HepG2 (cell line): Measurements from ENCODE around the gene HKDC1. TPM values are rescaled to one million over a fixed set of nuclear protein-coding genes. Genes with fewer than 3 reads are reported as not detected.

ENCODE experiments used
- ATAC-seq: fragments of 200-7000 bp; cut with Tn5 transposase; 3 replicates; pipeline ENCODE4 v1.9.1; 2020; ENCODE audit warnings: mild to moderate bottlenecking, moderate library complexity
- BruUV-seq: library from RNA; stranded (reverse); fragments of 400-500 nt; replicated peaks from 2 replicates; lab custom pipeline; 2021; lab: Mats Ljungman, UMichigan
- CTCF ChIA-PET: fragments of 300-600 bp; formaldehyde crosslinking; extraction: SDS; loops from one replicate; lab custom pipeline; 2021; ENCODE audit warnings: low total read pairs, inconsistent platforms, low intra/inter-chr PET ratio; lab: Yijun Ruan, JAX
- POLR2A ChIA-PET: fragments of 350-600 bp; sonication (Branson Sonifier 250); formaldehyde crosslinking; loops from one replicate; lab custom pipeline; 2020; ENCODE audit warnings: antibody characterized with exemption, inconsistent platforms; lab: Yijun Ruan, JAX
- DNase-seq: peaks from one replicate; pipeline ENCODE4 v3.0.0-alpha.2; 2015; ENCODE audit warnings: low spot score
- FAIRE-seq: peaks from 3 replicates; lab custom pipeline; 2011; peaks lifted over from hg19 to GRCh38; lab: Jason Lieb, UNC
- H2AFZ ChIP-seq: one replicate; pipeline ENCODE4 v1.6.1; 2011; ENCODE audit warnings: low read length, inconsistent platforms
- H3K27ac ChIP-seq: fragments of 300-600 bp; 3 replicates; pipeline ENCODE4 v1.8.0; 2011; ENCODE audit warnings: mixed run types, mild to moderate bottlenecking, mixed read lengths, low read length, inconsistent platforms; ENCODE audit not compliant: insufficient read depth; ENCODE audit errors: extremely low read length
- H3K27me3 ChIP-seq, 2 experiments: fragments of 200-600 bp in 1 of 2; 2 replicates in 1 of 2; 3 replicates in 1 of 2; pipeline versions ENCODE4 v1.6.0 to v1.8.0; 2011; ENCODE audit warnings: low read length in 2 of 2, mild to moderate bottlenecking in 2 of 2, moderate library complexity in 2 of 2, inconsistent platforms in 1 of 2; ENCODE audit not compliant: insufficient read depth in 2 of 2, control insufficient read depth in 1 of 2
- H3K36me3 ChIP-seq, 2 experiments: fragments of 200-600 bp in 1 of 2; replicated peaks in 1 of 2; 2 replicates in 1 of 2; 3 replicates in 1 of 2; pipeline versions ENCODE4 v1.5.1 to v1.8.0; 2011; ENCODE audit warnings: low read length in 2 of 2, inconsistent platforms in 1 of 2; ENCODE audit not compliant: insufficient read depth in 2 of 2, control insufficient read depth in 1 of 2
- H3K4me1 ChIP-seq: 2 replicates; pipeline ENCODE4 v1.5.1; 2012; ENCODE audit warnings: low read length, inconsistent platforms; ENCODE audit not compliant: insufficient read depth
- H3K4me2 ChIP-seq: 2 replicates; pipeline ENCODE4 v1.6.0; 2011; ENCODE audit warnings: low read depth, low read length, inconsistent platforms
- H3K4me3 ChIP-seq, 3 experiments: fragments of 200-600 bp in 1 of 3; sonication (generic), shearing (Covaris generic) in 1 of 3; replicated peaks in 1 of 3; 2 replicates each; pipeline ENCODE4 v1.5.1; 2011 to 2016; ENCODE audit warnings: low read length in 3 of 3, inconsistent platforms in 2 of 3, low read depth in 2 of 3, mild to moderate bottlenecking in 2 of 3, control low read depth in 1 of 3, mixed read lengths in 1 of 3; ENCODE audit not compliant: insufficient read depth in 1 of 3
- H3K79me2 ChIP-seq: one replicate; pipeline ENCODE4 v1.6.1; 2011; ENCODE audit warnings: low read length, inconsistent platforms; ENCODE audit not compliant: insufficient read depth
- H3K9ac ChIP-seq: 2 replicates; pipeline ENCODE4 v1.6.0; 2011; ENCODE audit warnings: mild to moderate bottlenecking, low read depth, low read length, inconsistent platforms; ENCODE audit not compliant: insufficient read depth
- H3K9me3 ChIP-seq: 2 replicates; pipeline ENCODE4 v1.5.1; 2012; ENCODE audit warnings: mild to moderate bottlenecking, low read length
- H4K20me1 ChIP-seq: 2 replicates; pipeline ENCODE4 v1.6.0; 2011; ENCODE audit warnings: inconsistent platforms, mild to moderate bottlenecking, low read length, moderate library complexity; ENCODE audit not compliant: insufficient read depth
- SNRNP70 ChIP-seq: fragments of 200-400 bp; formaldehyde crosslinking; IDR thresholded peaks from 2 replicates; pipeline ENCODE4 v1.6.1; 2017; ENCODE audit warnings: mild to moderate bottlenecking, low read depth, low read length, moderate library complexity
- ZBTB3 ChIP-seq: sonication (generic); formaldehyde crosslinking; IDR thresholded peaks from 2 replicates; pipeline ENCODE4 v1.4.0; 2020; ENCODE audit warnings: low read depth, mild to moderate bottlenecking, moderate library complexity, missing genetic modification reagents, borderline replicate concordance
- WGBS: methylation state at CpG from one replicate; pipeline ENCODE4 v1.1.6; 2017; ENCODE audit warnings: low lambda C conversion rate; 5-methylcytosine and 5-hydroxymethylcytosine counted together
- in situ Hi-C: cut with HindIII; loops from 2 replicates; pipeline ENCODE4 v1.10.0; 2017; ENCODE audit warnings: low pct_unique_long_range_greater_than_20kb; ENCODE audit not compliant: extremely low pct_ligation_motif_present
- intact Hi-C: fragments of 100-400 bp; cut with micrococcal nuclease; formaldehyde crosslinking; loops from one replicate; pipeline ENCODE4 v1.10.0; 2022; ENCODE audit not compliant: unreplicated experiment
- polyA plus RNA-seq, 8 experiments: library from polyadenylated mRNA; depleted of rRNA in 3 of 8; stranded (reverse) in 7 of 8; unstranded in 1 of 8; fragments of >200 nt; fragmentation: Illumina TruSeq in 4 of 8; extraction: Trizol in 4 of 8; gene quantifications; 2 replicates each; pipeline versions ENCODE4 v1.2.1 to v1.2.3, GENCODE V29; 2011 to 2016; ENCODE audit warnings: low read depth in 4 of 8, missing spikeins in 1 of 8, mixed read lengths in 1 of 8; ENCODE audit not compliant: insufficient read depth in 1 of 8
- total RNA-seq, 5 experiments: library from RNA; depleted of rRNA; stranded (reverse); fragments of >200 nt; fragmentation: Illumina TruSeq; extraction: Trizol; gene quantifications; 2 replicates each; pipeline ENCODE4 v1.2.3, GENCODE V29; 2016; ENCODE audit warnings: low read depth in 1 of 5
- TF ChIP-seq, protein P1 (sequence below): sonication (generic); formaldehyde crosslinking; IDR thresholded peaks from 2 replicates; pipeline ENCODE4 v1.4.0; 2020; ENCODE audit warnings: missing genetic modification reagents
- TF ChIP-seq, protein P2 (sequence below): sonication (generic); formaldehyde crosslinking; IDR thresholded peaks from 2 replicates; pipeline ENCODE4 v1.4.0; 2020; ENCODE audit warnings: missing genetic modification reagents, mild to moderate bottlenecking, borderline replicate concordance

Gene HKDC1
- total and polyA plus RNA-seq, 2 of the 13 experiments (the other 11 are each of a cell fraction or from before 2014, with no cell fraction given) = 8.1 to 12.4 TPM

DNA sequence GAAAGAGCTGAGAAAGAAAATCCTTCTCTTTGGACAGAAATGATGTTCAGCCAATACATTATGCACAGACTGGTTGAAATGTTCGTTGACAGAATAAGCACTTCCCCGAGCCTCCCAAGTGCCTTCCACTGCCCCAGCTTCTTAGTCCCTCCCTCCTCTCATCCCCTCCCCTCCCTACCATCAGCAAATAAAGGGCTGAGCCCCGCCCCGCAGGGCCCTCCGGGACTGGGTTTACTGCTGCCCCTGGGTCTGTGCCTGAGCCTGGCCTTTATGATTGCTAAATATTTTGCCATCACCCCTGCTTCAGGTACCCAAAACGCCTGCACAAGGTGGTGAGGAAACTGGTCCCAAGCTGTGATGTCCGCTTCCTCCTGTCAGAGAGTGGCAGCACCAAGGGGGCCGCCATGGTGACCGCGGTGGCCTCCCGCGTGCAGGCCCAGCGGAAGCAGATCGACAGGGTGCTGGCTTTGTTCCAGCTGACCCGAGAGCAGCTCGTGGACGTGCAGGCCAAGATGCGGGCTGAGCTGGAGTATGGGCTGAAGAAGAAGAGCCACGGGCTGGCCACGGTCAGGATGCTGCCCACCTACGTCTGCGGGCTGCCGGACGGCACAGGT, 28.1 kb downstream of the HKDC1 start:
- H3K27me3 ChIP-seq = no peaks in the 10 kb centered on the region
- WGBS = 94% methylated on average over 19 of the region's 24 CpGs
- ChIA-PET CTCF (no interaction called here), POLR2A (no interaction called here)
- H4K20me1 ChIP-seq = no peaks in the 10 kb centered on the region
- no peaks in the 10 kb centered on the region for H3K9me3 ChIP-seq
- no peaks in the 10 kb centered on the region for H3K79me2 ChIP-seq
- H3K27ac ChIP-seq = no peak overlapping the region
- peaks cover 3 to 11% of the 10 kb centered on the region in 2 experiments; a peak in 3 of 5 replicates for H3K36me3 ChIP-seq
- no peak for FAIRE-seq
- intact Hi-C loops (no loop called here), in situ Hi-C loops (no loop called here)
- no peak for ATAC-seq
- no peaks in the 10 kb centered on the region for H3K4me1 ChIP-seq
- no peak overlapping the region for H3K4me2 ChIP-seq
- TF ChIP-seq, protein P1, sequence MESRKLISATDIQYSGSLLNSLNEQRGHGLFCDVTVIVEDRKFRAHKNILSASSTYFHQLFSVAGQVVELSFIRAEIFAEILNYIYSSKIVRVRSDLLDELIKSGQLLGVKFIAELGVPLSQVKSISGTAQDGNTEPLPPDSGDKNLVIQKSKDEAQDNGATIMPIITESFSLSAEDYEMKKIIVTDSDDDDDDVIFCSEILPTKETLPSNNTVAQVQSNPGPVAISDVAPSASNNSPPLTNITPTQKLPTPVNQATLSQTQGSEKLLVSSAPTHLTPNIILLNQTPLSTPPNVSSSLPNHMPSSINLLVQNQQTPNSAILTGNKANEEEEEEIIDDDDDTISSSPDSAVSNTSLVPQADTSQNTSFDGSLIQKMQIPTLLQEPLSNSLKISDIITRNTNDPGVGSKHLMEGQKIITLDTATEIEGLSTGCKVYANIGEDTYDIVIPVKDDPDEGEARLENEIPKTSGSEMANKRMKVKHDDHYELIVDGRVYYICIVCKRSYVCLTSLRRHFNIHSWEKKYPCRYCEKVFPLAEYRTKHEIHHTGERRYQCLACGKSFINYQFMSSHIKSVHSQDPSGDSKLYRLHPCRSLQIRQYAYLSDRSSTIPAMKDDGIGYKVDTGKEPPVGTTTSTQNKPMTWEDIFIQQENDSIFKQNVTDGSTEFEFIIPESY (CRISPR knock-in tag) = 0 out of 2 replicates have a peak, but pooled peaks have one; percentile 21
- TF ChIP-seq ZBTB3 (CRISPR knock-in tag) = no peak
- no peak overlapping the region for H3K4me3 ChIP-seq
- H2AFZ ChIP-seq = no peak overlapping the region
- DNase-seq = no peak
- no peak overlapping the region for H3K9ac ChIP-seq
- no TSS peak for BruUV-seq

DNA sequence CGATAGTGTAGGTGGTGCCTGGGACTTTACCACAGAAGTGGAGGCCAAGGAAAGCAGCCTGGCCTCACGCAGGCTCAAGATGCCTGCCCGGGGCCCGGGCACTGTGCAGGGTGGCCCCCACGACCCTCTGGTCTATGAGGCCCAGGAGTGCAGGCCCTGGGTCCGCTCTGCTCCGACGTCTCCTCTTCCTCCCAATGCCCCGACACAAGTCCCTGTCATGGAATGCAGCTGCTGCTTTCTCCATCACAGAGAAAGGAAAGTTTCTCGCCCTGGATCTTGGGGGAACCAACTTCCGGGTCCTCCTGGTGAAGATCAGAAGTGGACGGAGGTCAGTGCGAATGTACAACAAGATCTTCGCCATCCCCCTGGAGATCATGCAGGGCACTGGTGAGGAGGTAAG, 29.9 kb downstream of the HKDC1 start:
- H3K27ac ChIP-seq = no peak overlapping the region
- WGBS = 97% methylated on average over 5 of the region's 14 CpGs
- no peaks in the 10 kb centered on the region for H3K79me2 ChIP-seq
- no peaks in the 10 kb centered on the region for H3K27me3 ChIP-seq
- H3K9me3 ChIP-seq = no peaks in the 10 kb centered on the region
- intact Hi-C loops (no loop called here), in situ Hi-C loops (no loop called here)
- no peak overlapping the region for H2AFZ ChIP-seq
- ChIA-PET CTCF (no interaction called here), POLR2A (no interaction called here)
- H3K36me3 ChIP-seq = peaks cover 2 to 6% of the 10 kb centered on the region in 2 experiments; a peak in 2 of 5 replicates
- no peaks in the 10 kb centered on the region for H3K4me1 ChIP-seq
- H3K4me3 ChIP-seq = no peak overlapping the region
- no peaks in the 10 kb centered on the region for H4K20me1 ChIP-seq
- no peak overlapping the region for H3K9ac ChIP-seq
- ATAC-seq (no peak), FAIRE-seq (no peak), DNase-seq (no peak)
- H3K4me2 ChIP-seq = no peak overlapping the region
- no TSS peak for BruUV-seq
- TF ChIP-seq, protein P1 (CRISPR knock-in tag) = no peak
- TF ChIP-seq, protein P2, sequence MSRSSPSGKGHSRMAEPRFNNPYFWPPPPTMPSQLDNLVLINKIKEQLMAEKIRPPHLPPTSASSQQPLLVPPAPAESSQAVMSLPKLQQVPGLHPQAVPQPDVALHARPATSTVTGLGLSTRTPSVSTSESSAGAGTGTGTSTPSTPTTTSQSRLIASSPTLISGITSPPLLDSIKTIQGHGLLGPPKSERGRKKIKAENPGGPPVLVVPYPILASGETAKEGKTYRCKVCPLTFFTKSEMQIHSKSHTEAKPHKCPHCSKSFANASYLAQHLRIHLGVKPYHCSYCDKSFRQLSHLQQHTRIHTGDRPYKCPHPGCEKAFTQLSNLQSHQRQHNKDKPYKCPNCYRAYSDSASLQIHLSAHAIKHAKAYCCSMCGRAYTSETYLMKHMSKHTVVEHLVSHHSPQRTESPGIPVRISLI (CRISPR knock-in tag) = no peak
- TF ChIP-seq SNRNP70 = no peak
